ENCODE data around the gene NEK10. TPM values are rescaled to one million over a fixed set of nuclear protein-coding genes. Genes with fewer than 3 reads are reported as not detected.
A peak's percentile ranks its signal among the peaks of the same experiment; 100 is the strongest.
"Not testable (repeated sequence)": the region's sequence is repeated elsewhere in the genome, so short reads cannot be mapped to it uniquely, and the experiment has no call there.

Gene NEK10
- total RNA-seq, 1 experiment from 2014 or later = 11.5 TPM

- peak; percentile 88 for DNase-seq (ENCODE audit: low spot score)
Observed at GRCh38 chr3:27312044-27312668, 57.0 kb downstream of the NEK10 start.

GRCh38 chr3:27311400-27311799 is 57.8 kb downstream of the NEK10 start:
- DNase-seq (ENCODE audit: low spot score) = peak; percentile 98

- DNase-seq (ENCODE audit: low spot score) = peak; percentile 26
Observed at GRCh38 chr3:27310688-27311087, 58.5 kb downstream of the NEK10 start.

GRCh38 chr3:27307566-27307965 is 61.6 kb downstream of the NEK10 start:
- DNase-seq (ENCODE audit: low spot score) = no peak

- no peak for DNase-seq (ENCODE audit: low spot score)
Observed at GRCh38 chr3:27302891-27303290, 66.3 kb downstream of the NEK10 start.

- DNase-seq (ENCODE audit: low spot score) = not testable (repeated sequence)
Observed at GRCh38 chr3:27298981-27299380, 70.2 kb downstream of the NEK10 start.

GRCh38 chr3:27293939-27294338 is 75.2 kb downstream of the NEK10 start:
- DNase-seq (ENCODE audit: low spot score) = no peak

- DNase-seq (ENCODE audit: low spot score) = no peak
Observed at GRCh38 chr3:27290760-27291159, 78.4 kb downstream of the NEK10 start.

GRCh38 chr3:27289769-27290413 is 79.3 kb downstream of the NEK10 start:
- DNase-seq (ENCODE audit: low spot score) = no peak

- DNase-seq (ENCODE audit: low spot score) = no peak
Observed at GRCh38 chr3:27287052-27287451, 82.1 kb downstream of the NEK10 start.

GRCh38 chr3:27286467-27286866 is 82.7 kb downstream of the NEK10 start:
- not testable (repeated sequence) for DNase-seq (ENCODE audit: low spot score)

- DNase-seq (ENCODE audit: low spot score) = no peak
Observed at GRCh38 chr3:27285668-27286067, 83.5 kb downstream of the NEK10 start.

GRCh38 chr3:27281671-27282150 is 87.5 kb downstream of the NEK10 start:
- DNase-seq (ENCODE audit: low spot score) = no peak

GRCh38 chr3:27279123-27279522 is 90.1 kb downstream of the NEK10 start:
- DNase-seq (ENCODE audit: low spot score) = peak; percentile 39

GRCh38 chr3:27278383-27279055 is 90.7 kb downstream of the NEK10 start:
- DNase-seq (ENCODE audit: low spot score) = no peak

GRCh38 chr3:27275441-27275990 is 93.7 kb downstream of the NEK10 start:
- no peak for DNase-seq (ENCODE audit: low spot score)

GRCh38 chr3:27271890-27272289 is 97.3 kb downstream of the NEK10 start:
- DNase-seq (ENCODE audit: low spot score) = no peak

- no peak for DNase-seq (ENCODE audit: low spot score)
Observed at GRCh38 chr3:27254896-27255295, 114.3 kb downstream of the NEK10 start.

- peak; percentile 83 for DNase-seq (ENCODE audit: low spot score)
Observed at GRCh38 chr3:27253831-27254230, 115.4 kb downstream of the NEK10 start.

- no peak for DNase-seq (ENCODE audit: low spot score)
Observed at GRCh38 chr3:27253391-27253790, 115.8 kb downstream of the NEK10 start.

- no peak for DNase-seq (ENCODE audit: low spot score)
Observed at GRCh38 chr3:27252646-27253045, 116.5 kb downstream of the NEK10 start.

GRCh38 chr3:27244374-27244773 is 124.8 kb downstream of the NEK10 start:
- no peak for DNase-seq (ENCODE audit: low spot score)

- no peak for DNase-seq (ENCODE audit: low spot score)
Observed at GRCh38 chr3:27239951-27240350, 129.2 kb downstream of the NEK10 start.
